Measurements from ENCODE around the gene FBXO46.

The FBXO46 gene

GRCh38 chr19:45682117-45682516, 48.6 kb downstream of the FBXO46 start:
- no peak for DNase-seq

- DNase-seq = peak; percentile 62
Measured at GRCh38 chr19:45681391-45682015, 49.2 kb downstream of the FBXO46 start.

GRCh38 chr19:45677351-45678230, 53.1 kb downstream of the FBXO46 start:
- DNase-seq = peak; percentile 84

DNA sequence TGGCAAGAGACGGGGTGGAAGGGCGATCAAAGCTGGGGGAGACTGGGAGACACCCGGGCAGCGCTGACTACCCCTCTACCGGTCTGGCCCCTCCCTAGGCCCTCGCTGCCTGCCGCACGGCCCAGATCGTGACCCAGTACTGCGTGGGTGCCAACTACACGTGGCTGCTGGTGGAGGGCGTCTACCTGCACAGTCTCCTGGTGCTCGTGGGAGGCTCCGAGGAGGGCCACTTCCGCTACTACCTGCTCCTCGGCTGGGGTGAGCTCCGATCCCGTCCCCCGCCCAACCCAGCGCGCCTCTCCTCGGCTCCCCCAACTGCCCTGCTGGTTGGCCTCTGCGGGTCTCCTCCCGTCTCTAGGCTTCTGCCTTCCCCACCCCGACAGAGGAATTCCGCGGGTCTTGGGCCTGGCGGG, 53.8 kb downstream of the FBXO46 start:
- no peak for DNase-seq

DNA sequence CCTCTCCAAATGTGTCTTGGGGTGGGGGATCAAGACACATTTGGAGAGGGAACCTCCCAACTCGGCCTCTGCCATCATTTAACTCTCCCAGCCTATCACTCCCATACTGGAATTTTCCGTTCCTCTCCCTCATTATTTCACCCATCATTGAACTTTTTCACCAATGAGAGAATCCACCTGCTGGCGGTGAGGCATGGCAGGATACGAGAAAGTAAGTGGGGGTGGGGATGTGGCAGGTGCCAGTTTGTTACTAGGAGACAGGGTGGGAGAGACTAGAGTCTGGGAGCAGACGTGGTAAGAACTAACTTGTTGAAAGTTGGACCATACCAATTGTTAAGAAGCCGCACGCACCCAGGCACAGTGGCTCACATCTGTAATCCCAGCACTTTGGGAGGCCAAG, 55.8 kb downstream of the FBXO46 start:
- no peak for DNase-seq

DNA sequence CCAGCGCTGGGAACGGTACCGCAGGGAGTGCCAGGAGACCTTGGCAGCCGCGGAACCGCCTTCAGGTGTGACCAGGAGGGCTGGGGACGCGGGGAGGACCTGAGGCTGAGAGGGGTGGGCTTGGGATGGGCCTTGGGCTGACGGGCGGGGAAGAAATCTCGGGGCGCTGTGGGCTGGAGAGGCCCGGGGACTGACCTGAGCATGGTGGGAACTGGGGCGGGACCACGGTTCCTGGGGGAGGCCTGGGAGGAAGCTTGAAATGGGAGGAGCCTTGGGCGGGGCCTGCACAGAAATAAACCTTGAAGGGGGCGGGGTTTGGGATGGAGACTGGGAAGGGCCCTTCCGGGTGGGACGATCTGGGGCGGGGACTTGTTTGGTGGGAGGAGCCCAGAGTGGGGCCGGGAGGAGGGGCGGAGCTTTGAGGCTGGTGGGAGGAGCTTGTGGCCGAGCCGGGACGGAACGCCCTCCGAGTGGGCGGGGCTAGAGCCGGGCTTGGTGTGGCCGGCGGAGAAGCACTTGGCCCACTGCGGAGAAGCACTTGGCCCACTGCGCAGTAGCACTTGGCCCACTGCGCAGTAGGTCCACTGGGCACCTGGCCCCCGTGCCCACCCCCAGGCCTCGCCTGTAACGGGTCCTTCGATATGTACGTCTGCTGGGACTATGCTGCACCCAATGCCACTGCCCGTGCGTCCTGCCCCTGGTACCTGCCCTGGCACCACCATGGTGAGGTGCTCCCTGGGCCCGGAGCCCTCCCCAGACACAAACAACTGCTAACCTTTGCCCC, 59.8 kb downstream of the FBXO46 start:
- DNase-seq = peak; percentile 73

DNA sequence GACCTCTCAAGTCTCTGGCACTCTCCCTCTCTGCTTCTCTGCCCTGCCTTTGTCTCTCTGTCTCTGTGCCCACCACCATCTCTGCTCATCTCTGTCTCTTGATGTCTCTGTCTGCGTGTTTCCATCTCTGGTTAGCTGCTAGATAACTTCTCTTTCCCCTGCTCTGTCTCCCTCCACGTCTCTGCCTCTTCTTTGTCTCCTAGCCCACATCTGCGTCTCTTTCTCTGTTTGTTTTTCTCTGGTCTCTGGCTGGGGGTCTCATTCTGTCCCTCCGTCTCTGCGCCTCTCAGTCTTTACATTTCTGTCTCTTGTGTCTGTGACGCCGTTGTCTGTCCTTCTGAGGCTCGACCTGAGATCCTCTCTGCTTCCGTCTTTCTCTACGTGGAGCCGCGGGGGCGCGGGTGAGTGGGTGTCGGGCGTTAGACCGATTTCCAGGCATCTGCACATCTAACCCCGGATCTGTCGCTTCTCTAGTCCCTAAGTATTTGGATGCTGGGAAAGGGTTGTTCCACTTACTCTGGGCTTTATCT, 62.3 kb downstream of the FBXO46 start:
- no peak for DNase-seq

- DNase-seq = peak; percentile 9
Measured at GRCh38 chr19:45667620-45668341, 62.9 kb downstream of the FBXO46 start, which contains the start of gene GIPR. Gene GIPR, plus strand, starts transcription at chr19:45668221. Its CDS starts 1,300 bp downstream, at chr19:45669521.

GRCh38 chr19:45664575-45664974, 66.1 kb downstream of the FBXO46 start:
- DNase-seq = no peak

GRCh38 chr19:45663800-45664199, 66.9 kb downstream of the FBXO46 start:
- no peak for DNase-seq

DNA sequence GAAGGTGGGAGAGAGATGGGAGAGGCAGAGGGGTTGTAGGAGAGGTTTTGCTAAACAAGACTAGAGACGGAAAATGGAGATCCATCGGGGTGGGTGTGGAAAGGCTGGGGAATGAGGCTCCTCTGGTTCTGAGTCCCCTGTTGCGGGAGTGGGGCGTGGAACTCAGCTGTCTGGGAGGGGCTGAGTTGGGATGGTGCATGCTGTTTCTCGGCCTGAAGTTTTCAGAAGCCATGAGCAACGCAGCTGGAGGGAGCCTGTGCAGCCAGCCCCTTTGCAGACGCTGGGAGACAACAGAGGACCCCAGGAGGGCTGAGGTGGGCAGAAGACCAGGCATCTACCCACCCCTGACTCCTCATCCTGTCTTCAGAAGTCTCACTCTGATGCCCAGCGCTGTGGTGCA, 70.1 kb downstream of the FBXO46 start:
- no peak for DNase-seq

Data from NCI-H1436 (cell line).